ENCODE data around the gene LNPK.

The LNPK gene

GRCh38 chr2:175955136-175955535 is 46.9 kb downstream of the LNPK start:
- no peaks in the 10 kb centered on the region for H3K79me2 ChIP-seq (ENCODE audit: low read length)
- no peaks in the 10 kb centered on the region for H3K9me2 ChIP-seq (replicated peaks; ENCODE audit: insufficient read depth, low read length)
- no peaks in the 10 kb centered on the region for H3K9me3 ChIP-seq (replicated peaks; ENCODE audit: insufficient read depth, low read length)
- no peak for DNase-seq
- no peak overlapping the region for H3K4me3 ChIP-seq (ENCODE audit: low read length)
- H3K4me2 ChIP-seq (ENCODE audit: low read depth, low read length), result no peak overlapping the region
- TF ChIP-seq EZH2 (optimal IDR thresholded peaks at IDR 0.05; ENCODE audit: low read depth, low read length), result no peak
- no peaks in the 10 kb centered on the region for H3K4me1 ChIP-seq (ENCODE audit: low read length)
- H4K20me1 ChIP-seq (ENCODE audit: insufficient read depth, low read length), result no peaks in the 10 kb centered on the region
- H3F3A ChIP-seq (ENCODE audit: insufficient read depth, low read length), result no peaks in the 10 kb centered on the region
- no peak overlapping the region for H2AFZ ChIP-seq (ENCODE audit: low read length)
- no peak overlapping the region for H3K27ac ChIP-seq (ENCODE audit: low read length)
- H3K36me3 ChIP-seq (replicated peaks; ENCODE audit: insufficient read depth, low read length), result no peaks in the 10 kb centered on the region; the same call in 1 of the 2 replicates
- no peak overlapping the region for H3K9ac ChIP-seq (ENCODE audit: low read length)
- no peaks in the 10 kb centered on the region for H3K27me3 ChIP-seq (replicated peaks; ENCODE audit: insufficient read depth, low read length)

DNA sequence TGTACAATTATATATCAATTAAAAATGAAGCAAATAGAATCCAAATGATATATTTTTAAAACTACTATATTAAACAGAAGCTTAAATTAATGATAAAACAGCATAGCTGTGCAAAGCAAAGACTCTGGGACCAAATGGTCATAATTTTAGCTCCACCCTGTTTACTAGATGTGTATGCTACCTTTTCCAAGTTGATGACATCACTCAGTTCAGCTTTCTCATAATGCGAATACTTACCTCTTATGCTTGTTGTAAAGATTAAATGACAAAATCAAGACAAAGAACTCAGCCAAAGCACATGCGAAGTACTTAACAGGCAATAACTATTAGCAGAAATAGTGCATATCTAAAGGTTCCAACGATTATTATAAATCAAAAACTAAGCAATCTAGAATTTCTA is 51.6 kb downstream of the LNPK start:
- no peaks in the 10 kb centered on the region for H3K27me3 ChIP-seq (replicated peaks; ENCODE audit: insufficient read depth, low read length)
- H3K4me2 ChIP-seq (ENCODE audit: low read depth, low read length), result no peak overlapping the region
- no peak overlapping the region for H3K9ac ChIP-seq (ENCODE audit: low read length)
- no peaks in the 10 kb centered on the region for H3K4me1 ChIP-seq (ENCODE audit: low read length)
- H3K9me3 ChIP-seq (replicated peaks; ENCODE audit: insufficient read depth, low read length), result no peaks in the 10 kb centered on the region
- H4K20me1 ChIP-seq (ENCODE audit: insufficient read depth, low read length), result no peaks in the 10 kb centered on the region
- no peak overlapping the region for H2AFZ ChIP-seq (ENCODE audit: low read length)
- H3K9me2 ChIP-seq (replicated peaks; ENCODE audit: insufficient read depth, low read length), result no peaks in the 10 kb centered on the region
- no peak overlapping the region for H3K4me3 ChIP-seq (ENCODE audit: low read length)
- no peaks in the 10 kb centered on the region for H3K79me2 ChIP-seq (ENCODE audit: low read length)
- no peak for DNase-seq
- TF ChIP-seq CTCF (IDR thresholded peaks at IDR 0.05; ENCODE audit: low read length) (no peak), EZH2phosphoT487 (IDR thresholded peaks at IDR 0.05; ENCODE audit: low read length) (no peak), EZH2 (optimal IDR thresholded peaks at IDR 0.05; ENCODE audit: low read depth, low read length) (no peak)
- no peak overlapping the region for H3K27ac ChIP-seq (ENCODE audit: low read length)
- no peaks in the 10 kb centered on the region for H3F3A ChIP-seq (ENCODE audit: insufficient read depth, low read length)
- H3K36me3 ChIP-seq (replicated peaks; ENCODE audit: insufficient read depth, low read length), result no peaks in the 10 kb centered on the region; the same call in 1 of the 2 replicates

- H3K9me3 ChIP-seq (replicated peaks; ENCODE audit: insufficient read depth, low read length), result no peaks in the 10 kb centered on the region
Observed at GRCh38 chr2:175948191-175948590, 53.9 kb downstream of the LNPK start.

More at GRCh38 chr2:175948191-175948590, 53.9 kb downstream of the LNPK start:
- Histone ChIP-seq H3K79me2 (ENCODE audit: low read length) (no peaks in the 10 kb centered on the region), H3F3A (ENCODE audit: insufficient read depth, low read length) (no peaks in the 10 kb centered on the region), H3K4me2 (ENCODE audit: low read depth, low read length) (no peak overlapping the region), H3K27me3 (replicated peaks; ENCODE audit: insufficient read depth, low read length) (no peaks in the 10 kb centered on the region), H3K9me2 (replicated peaks; ENCODE audit: insufficient read depth, low read length) (no peaks in the 10 kb centered on the region), H3K9ac (ENCODE audit: low read length) (no peak overlapping the region), H4K20me1 (ENCODE audit: insufficient read depth, low read length) (no peaks in the 10 kb centered on the region), H3K27ac (ENCODE audit: low read length) (no peak overlapping the region), H2AFZ (ENCODE audit: low read length) (no peak overlapping the region), H3K4me1 (ENCODE audit: low read length) (no peaks in the 10 kb centered on the region), H3K36me3 (replicated peaks; ENCODE audit: insufficient read depth, low read length) (no peaks in the 10 kb centered on the region; the same call in 1 of the 2 replicates), H3K4me3 (ENCODE audit: low read length) (no peak overlapping the region)
- no peak for DNase-seq
- TF ChIP-seq CTCF (IDR thresholded peaks at IDR 0.05; ENCODE audit: low read length) (no peak), EZH2 (optimal IDR thresholded peaks at IDR 0.05; ENCODE audit: low read depth, low read length) (no peak), EZH2phosphoT487 (IDR thresholded peaks at IDR 0.05; ENCODE audit: low read length) (no peak)
